GM23338 (cell line): ENCODE data around the gene JARID2. TPM values are rescaled to one million over a fixed set of nuclear protein-coding genes. Genes with fewer than 3 reads are reported as not detected.

Source experiments
- CREB1 ChIP-seq: fragments of 250-450 bp; sonication (Bioruptor Pico); IDR thresholded peaks from 2 replicates; pipeline ENCODE4 v1.5.0; 2020; ENCODE audit warnings: low read depth, mild to moderate bottlenecking, moderate library complexity
- CTCF ChIP-seq, 2 experiments: fragments of 200-600 bp in 1 of 2; sonication (generic) in 1 of 2; conservative IDR thresholded peaks; 2 replicates each; pipeline versions ENCODE4 v1.5.1 to v1.6.1; 2016 to 2017; ENCODE audit warnings: antibody characterized with exemption in 2 of 2, low read depth in 2 of 2, mild to moderate bottlenecking in 2 of 2, moderate library complexity in 1 of 2
- ETS1 ChIP-seq: IDR thresholded peaks from 2 replicates; pipeline ENCODE4 v1.6.1; 2016; ENCODE audit warnings: antibody characterized with exemption
- EZH2phosphoT487 ChIP-seq: fragments of 200-600 bp; sonication (generic); IDR thresholded peaks from one replicate; pipeline ENCODE4 v1.8.1; 2018; ENCODE audit warnings: antibody characterized with exemption; ENCODE audit not compliant: unreplicated experiment
- NANOG ChIP-seq: IDR thresholded peaks from 2 replicates; pipeline ENCODE4 v1.6.1; 2016; ENCODE audit warnings: antibody characterized with exemption, borderline replicate concordance
- POLR2AphosphoS5 ChIP-seq: IDR thresholded peaks from 2 replicates; pipeline ENCODE4 v1.6.1; 2016; ENCODE audit warnings: antibody characterized with exemption, low read depth
- STAT1 ChIP-seq: IDR thresholded peaks from one replicate; pipeline ENCODE4 v1.6.1; 2016; ENCODE audit warnings: antibody characterized with exemption; ENCODE audit not compliant: unreplicated experiment
- ZNF331 ChIP-seq: fragments of 250-450 bp; sonication (Bioruptor Pico); IDR thresholded peaks from 2 replicates; pipeline ENCODE4 v1.5.0; 2020; ENCODE audit warnings: low read depth, mild to moderate bottlenecking, moderate library complexity
- ZNF462 ChIP-seq: fragments of 250-450 bp; sonication (Bioruptor Pico); IDR thresholded peaks from 2 replicates; pipeline ENCODE4 v1.5.0; 2020; ENCODE audit warnings: mild to moderate bottlenecking, moderate library complexity
- polyA plus RNA-seq: library from polyadenylated mRNA; unstranded; fragments of >200 nt; fragmentation: Nextera tagmentation; extraction: Ambion mirVana; gene quantifications from 2 replicates; pipeline ENCODE4 v1.2.1, GENCODE V29; 2016
- total RNA-seq: library from RNA; depleted of rRNA; stranded (reverse); fragments of >200 nt; shearing (Covaris generic); gene quantifications from 2 replicates; pipeline ENCODE4 v1.2.3, GENCODE V29; 2014

The JARID2 gene
- total and polyA plus RNA-seq, 2 experiments from 2014 or later = 92.8 to 196 TPM

- no peak for TF ChIP-seq ZNF462
- no peak for TF ChIP-seq NANOG
- TF ChIP-seq CREB1 (CRISPR knock-in tag) = no peak
- no peak for TF ChIP-seq EZH2phosphoT487
- no peak for TF ChIP-seq CTCF (conservative IDR thresholded peaks at IDR 0.05; ENCODE audit: low read depth in 2 of 2)
- TF ChIP-seq ETS1 = no peak
- no peak for TF ChIP-seq POLR2AphosphoS5
- TF ChIP-seq STAT1 = no peak
- TF ChIP-seq ZNF331 (CRISPR knock-in tag) = no peak
Observed at GRCh38 chr6:15355683-15356099, 109.8 kb downstream of the JARID2 start (continued).
